Peyer's patch (tissue), 4 donors: ENCODE measurements around the gene RELCH. TPM values are rescaled to one million over a fixed set of nuclear protein-coding genes. Genes with fewer than 3 reads are reported as not detected.

Experiments used
- DNase-seq, 3 donors: peaks; one replicate each; pipeline ENCODE4 v3.0.0-alpha.2; 2017 to 2019
- H3K27ac ChIP-seq, 4 donors: fragments of 200-600 bp; sonication (generic); one replicate each; pipeline ENCODE4 v1.5.1; 2016 to 2019
- H3K27me3 ChIP-seq, 2 donors: fragments of 200-600 bp; sonication (generic); one replicate each; pipeline ENCODE4 v1.5.1; 2019
- H3K36me3 ChIP-seq, 3 donors: fragments of 200-600 bp; sonication (generic); one replicate each; pipeline ENCODE4 v1.5.1; 2016 to 2019
- H3K4me1 ChIP-seq, 4 donors: fragments of 200-600 bp; sonication (generic); one replicate each; pipeline ENCODE4 v1.5.1; 2016 to 2019
- H3K4me3 ChIP-seq, 4 donors: fragments of 200-600 bp; sonication (generic); 1 replicate in 3 of 4; 2 replicates in 1 of 4; pipeline ENCODE4 v1.5.1; 2016 to 2019; ENCODE audit warnings: mild to moderate bottlenecking in 1 of 4
- H3K9me3 ChIP-seq, 4 donors: fragments of 200-600 bp; sonication (generic); one replicate each; pipeline ENCODE4 v1.5.1; 2016 to 2019; ENCODE audit warnings: mild to moderate bottlenecking in 1 of 4
- CTCF ChIP-seq, 6 experiments: fragments of 450-650 bp in 4 of 6; fragments of 200-600 bp in 2 of 6; sonication (generic) in 1 of 6; IDR thresholded peaks; one replicate each; pipeline ENCODE4 v1.5.1; 2017 to 2019; ENCODE audit warnings: antibody characterized with exemption in 6 of 6, mild to moderate bottlenecking in 3 of 6, moderate library complexity in 1 of 6
- POLR2A ChIP-seq, 2 donors: fragments of 450-650 bp; IDR thresholded peaks; one replicate each; pipeline ENCODE4 v1.5.1; 2017; ENCODE audit warnings: antibody characterized with exemption in 2 of 2, mild to moderate bottlenecking in 2 of 2, moderate library complexity in 2 of 2
- total RNA-seq, 4 donors: library from RNA; depleted of rRNA; stranded (reverse); fragments of >200 nt; gene quantifications; one replicate each; pipeline ENCODE4 v1.1.0, GENCODE V29; 2016

Gene RELCH
- total RNA-seq, 4 donors from 2014 or later = 51.1 to 71.6 (median 55.6) TPM

DNA sequence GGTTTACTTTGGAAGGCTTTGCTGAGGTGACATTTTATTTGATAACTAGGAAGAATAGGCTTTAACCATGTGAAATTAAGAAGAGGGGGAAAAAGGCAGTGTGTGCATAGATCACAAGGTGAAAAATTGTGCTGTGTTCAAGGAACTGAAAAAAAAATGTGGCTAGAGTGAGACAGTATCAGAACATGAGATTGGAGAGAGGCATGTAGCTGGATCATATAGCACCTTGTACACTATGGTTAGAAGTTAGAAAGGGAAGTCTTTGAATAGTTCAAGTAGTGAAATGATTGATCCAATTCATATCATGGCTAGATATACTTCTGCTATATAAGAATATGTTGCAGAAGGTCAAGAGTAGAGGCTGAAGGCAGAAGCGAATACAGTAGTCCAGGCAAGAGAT lies 125.8 kb downstream of the RELCH start:
- Histone ChIP-seq H3K4me3 (no peak overlapping the region), H3K27ac (no peak overlapping the region), H3K27me3 (no peaks in the 10 kb centered on the region), H3K4me1 (no peaks in the 10 kb centered on the region), H3K36me3 (peaks cover 0 to 11% (median 0%) of the 10 kb centered on the region in 3 donors), H3K9me3 (no peaks in the 10 kb centered on the region)
- no peak for DNase-seq
- TF ChIP-seq POLR2A (IDR thresholded peaks at IDR 0.05) (no peak), CTCF (IDR thresholded peaks at IDR 0.05) (no peak)

DNA sequence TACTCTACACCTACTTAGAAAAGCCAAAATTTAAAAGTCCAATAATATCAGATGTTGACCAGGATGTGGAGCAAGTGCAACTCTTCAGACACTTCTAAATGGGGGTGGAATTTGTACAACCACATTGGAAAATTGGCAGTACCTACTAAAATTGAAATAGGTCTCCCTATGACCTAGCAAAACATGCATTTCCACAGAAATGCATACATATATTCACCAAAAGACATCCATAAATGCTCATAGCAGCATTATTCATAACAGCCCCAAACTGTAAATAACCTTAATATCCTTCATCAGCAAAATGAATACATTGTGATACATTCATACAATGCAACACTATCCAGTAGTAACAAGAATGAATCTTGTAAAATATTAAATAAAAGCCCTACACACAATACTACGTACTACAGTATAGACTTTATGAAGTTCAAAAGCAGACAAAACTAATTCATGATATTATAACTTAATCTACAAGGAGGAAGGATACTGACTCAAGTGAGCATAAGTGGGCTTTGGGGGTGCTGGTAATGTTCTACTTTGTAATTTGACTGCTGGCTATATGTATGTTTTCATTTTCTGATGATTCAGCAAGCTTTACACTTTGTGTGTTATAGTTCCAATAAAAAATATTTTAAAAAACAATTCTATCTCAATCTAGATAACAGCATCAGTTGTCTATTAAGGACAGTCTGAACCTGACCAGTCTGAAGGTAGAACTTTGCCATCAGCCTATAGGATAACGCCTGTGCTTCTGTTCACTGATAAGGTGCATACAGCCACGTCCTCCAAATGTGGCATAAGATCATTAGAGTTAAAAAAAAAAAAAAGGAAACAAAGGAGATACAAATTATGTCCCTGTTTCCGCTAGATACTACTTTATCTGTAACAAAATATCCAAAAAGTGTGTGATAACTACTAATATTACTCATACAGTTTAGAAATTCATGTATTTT lies 131.4 kb downstream of the RELCH start:
- Histone ChIP-seq H3K27ac (no peak overlapping the region), H3K4me3 (no peak overlapping the region), H3K27me3 (no peaks in the 10 kb centered on the region), H3K36me3 (no peaks in the 10 kb centered on the region), H3K9me3 (no peaks in the 10 kb centered on the region), H3K4me1 (no peaks in the 10 kb centered on the region)
- no peak for TF ChIP-seq POLR2A (IDR thresholded peaks at IDR 0.05)
- no peak for TF ChIP-seq CTCF (IDR thresholded peaks at IDR 0.05)
- DNase-seq = no peak

GRCh38 chr18:62321201-62321600 lies 134.1 kb downstream of the RELCH start:
- H3K4me3 ChIP-seq = no peak overlapping the region
- no peaks in the 10 kb centered on the region for H3K9me3 ChIP-seq
- TF ChIP-seq CTCF (IDR thresholded peaks at IDR 0.05) = no peak
- no peak for TF ChIP-seq POLR2A (IDR thresholded peaks at IDR 0.05)
- no peak overlapping the region for H3K27ac ChIP-seq
- no peaks in the 10 kb centered on the region for H3K36me3 ChIP-seq
- H3K27me3 ChIP-seq = no peaks in the 10 kb centered on the region
- DNase-seq = no peak
- H3K4me1 ChIP-seq = peaks cover 5 to 20% (median 7%) of the 10 kb centered on the region in 4 donors

DNA sequence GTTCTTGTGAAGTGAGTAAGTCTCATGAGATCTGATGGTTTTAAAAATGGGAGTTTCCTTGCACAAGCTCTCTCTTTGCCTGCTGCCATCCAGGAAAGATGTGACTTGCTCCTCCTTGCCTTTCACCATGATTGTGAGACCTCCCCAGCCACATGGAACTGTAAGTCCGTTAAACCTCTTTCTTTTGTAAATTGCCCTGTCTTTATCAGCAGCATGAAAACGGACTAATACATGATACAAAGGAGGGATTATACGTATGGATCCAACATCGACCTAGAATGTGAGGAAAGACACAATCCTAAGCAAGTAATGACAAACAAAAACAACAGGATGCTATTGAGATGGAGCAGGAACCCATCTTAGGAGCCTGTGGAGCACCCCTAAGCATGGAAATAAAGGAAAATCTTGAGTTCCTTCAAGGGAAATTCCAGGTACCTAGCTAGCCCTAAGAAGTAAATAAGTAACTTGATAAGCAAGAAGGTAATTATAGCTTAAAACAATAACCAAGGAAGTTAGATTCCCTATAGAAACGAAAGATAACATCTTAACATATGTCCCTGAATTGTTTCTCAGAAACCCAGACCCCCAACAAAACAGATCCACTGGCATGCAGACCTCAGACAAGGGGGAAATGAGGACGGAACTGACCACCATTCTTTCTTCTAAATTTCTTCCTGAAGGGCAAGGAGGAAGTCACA lies 136.6 kb downstream of the RELCH start:
- Histone ChIP-seq H3K36me3 (no peaks in the 10 kb centered on the region), H3K9me3 (no peaks in the 10 kb centered on the region), H3K27me3 (no peaks in the 10 kb centered on the region), H3K4me3 (no peak overlapping the region), H3K27ac (no peak overlapping the region), H3K4me1 (peaks cover 6 to 32% (median 9%) of the 10 kb centered on the region in 4 donors)
- TF ChIP-seq POLR2A (IDR thresholded peaks at IDR 0.05) (no peak), CTCF (IDR thresholded peaks at IDR 0.05) (no peak)
- no peak for DNase-seq

GRCh38 chr18:62324181-62324828 lies 137.2 kb downstream of the RELCH start:
- no peaks in the 10 kb centered on the region for H3K27me3 ChIP-seq
- H3K9me3 ChIP-seq = no peaks in the 10 kb centered on the region
- TF ChIP-seq POLR2A (IDR thresholded peaks at IDR 0.05) (no peak), CTCF (IDR thresholded peaks at IDR 0.05) (no peak)
- peaks cover 7 to 37% (median 11%) of the 10 kb centered on the region in 4 donors for H3K4me1 ChIP-seq
- H3K4me3 ChIP-seq = peak overlapping the region in 3 of 4 donors; percentile 44 to 83 (median 69)
- no peaks in the 10 kb centered on the region for H3K36me3 ChIP-seq
- no peak for DNase-seq
- peak overlapping the region in 1 of 4 donors; percentile 78 for H3K27ac ChIP-seq
